Activated T-cell treated with anti-CD3 and anti-CD28 coated beads, Interleukin-2, amount 50 U/mL, for 72 hours (primary cell): ENCODE measurements around the gene SMTNL1. TPM values are rescaled to one million over a fixed set of nuclear protein-coding genes. Genes with fewer than 3 reads are reported as not detected.
A peak's percentile ranks its signal among the peaks of the same experiment; 100 is the strongest.

Source experiments
- ATAC-seq, 2 donors: fragments of 150-1000 bp; cut with Tn5 transposase; replicated peaks in 1 of 2; 2 replicates each; pipeline ENCODE4 v1.10.0; 2021; ENCODE audit warnings: moderate library complexity in 2 of 2, mild to moderate bottlenecking in 1 of 2
- DNase-seq, 2 donors: peaks; one replicate each; pipeline ENCODE4 v3.0.0; 2021 to 2022; ENCODE audit warnings: mixed read lengths in 1 of 2
- H3K27ac Mint-ChIP-seq: one replicate; pipeline ENCODE4 v1.8.0; 2022; ENCODE audit warnings: mild to moderate bottlenecking, moderate library complexity, mixed read lengths
- H3K27me3 Mint-ChIP-seq: one replicate; pipeline ENCODE4 v1.8.0; 2022; ENCODE audit warnings: low read depth, mixed read lengths
- H3K36me3 Mint-ChIP-seq, 2 donors: one replicate each; pipeline ENCODE4 v1.8.0; 2022; ENCODE audit warnings: mixed read lengths in 2 of 2, mild to moderate bottlenecking in 1 of 2; ENCODE audit not compliant: insufficient read depth in 2 of 2
- H3K4me1 Mint-ChIP-seq: one replicate; pipeline ENCODE4 v1.8.0; 2022; ENCODE audit warnings: low read depth, mixed read lengths
- H3K4me3 Mint-ChIP-seq, 2 donors: one replicate each; pipeline ENCODE4 v1.8.0; 2022; ENCODE audit warnings: mild to moderate bottlenecking in 2 of 2, mixed read lengths in 2 of 2, moderate library complexity in 2 of 2
- H3K9me3 Mint-ChIP-seq, 2 donors: one replicate each; pipeline ENCODE4 v1.8.0; 2022; ENCODE audit warnings: mixed read lengths in 2 of 2
- total RNA-seq, 2 donors: library from RNA; stranded (reverse); gene quantifications; one replicate each; pipeline ENCODE4 v1.2.3, GENCODE V29; 2022

SMTNL1 gene
- total RNA-seq, 2 donors from 2014 or later: not detected

- Mint-ChIP-seq H3K27me3 (no peaks in the 10 kb centered on the region), H3K4me1 (peaks cover 7% of the 10 kb centered on the region), H3K36me3 (peaks cover 0 to 4% of the 10 kb centered on the region in 2 donors), H3K9me3 (no peaks in the 10 kb centered on the region), H3K4me3 (no peak overlapping the region), H3K27ac (no peak overlapping the region)
- DNase-seq: no peak
- ATAC-seq: no peak
These were observed 5.2 kb downstream of the SMTNL1 start for GRCh38 chr11:57542582-57542981.

GRCh38 chr11:57543593-57543992 lies 6.2 kb downstream of the SMTNL1 start:
- no peak for DNase-seq
- ATAC-seq: no peak
- no peaks in the 10 kb centered on the region for H3K27me3 Mint-ChIP-seq
- no peaks in the 10 kb centered on the region for H3K9me3 Mint-ChIP-seq
- H3K36me3 Mint-ChIP-seq: peaks cover under 1 to 4% of the 10 kb centered on the region in 2 donors
- no peak overlapping the region for H3K27ac Mint-ChIP-seq
- H3K4me3 Mint-ChIP-seq: no peak overlapping the region
- peaks cover 13% of the 10 kb centered on the region for H3K4me1 Mint-ChIP-seq

- Mint-ChIP-seq H3K27ac (no peak overlapping the region), H3K36me3 (peaks cover 2 to 4% of the 10 kb centered on the region in 2 donors), H3K4me3 (no peak overlapping the region), H3K27me3 (no peaks in the 10 kb centered on the region), H3K9me3 (no peaks in the 10 kb centered on the region), H3K4me1 (peaks cover 13% of the 10 kb centered on the region)
- DNase-seq: no peak
- no peak for ATAC-seq
These were observed 7.2 kb downstream of the SMTNL1 start for GRCh38 chr11:57544566-57544965.

GRCh38 chr11:57545883-57546282 lies 8.5 kb downstream of the SMTNL1 start:
- Mint-ChIP-seq H3K4me1 (peaks cover 13% of the 10 kb centered on the region), H3K27me3 (no peaks in the 10 kb centered on the region)

GRCh38 chr11:57546451-57546850 lies 9.1 kb downstream of the SMTNL1 start:
- no peak for ATAC-seq
- DNase-seq: no peak
- Mint-ChIP-seq H3K27me3 (no peaks in the 10 kb centered on the region), H3K4me3 (no peak overlapping the region), H3K9me3 (no peaks in the 10 kb centered on the region), H3K4me1 (peaks cover 13% of the 10 kb centered on the region), H3K36me3 (peaks cover 2 to 5% of the 10 kb centered on the region in 2 donors), H3K27ac (no peak overlapping the region)

More at GRCh38 chr11:57545883-57546282, 8.5 kb downstream of the SMTNL1 start:
- peaks cover 2 to 5% of the 10 kb centered on the region in 2 donors for H3K36me3 Mint-ChIP-seq
- no peak for ATAC-seq
- H3K9me3 Mint-ChIP-seq: no peaks in the 10 kb centered on the region
- no peak for DNase-seq
- H3K4me3 Mint-ChIP-seq: no peak overlapping the region
- no peak overlapping the region for H3K27ac Mint-ChIP-seq

- peak in 1 of 2 donors; percentile 16 for DNase-seq
- Mint-ChIP-seq H3K4me3 (peak overlapping the region in 1 of 2 donors; percentile 52), H3K4me1 (peaks cover 13% of the 10 kb centered on the region), H3K36me3 (peaks cover 2 to 5% of the 10 kb centered on the region in 2 donors), H3K27ac (peak overlapping the region; percentile 88), H3K27me3 (no peaks in the 10 kb centered on the region), H3K9me3 (no peaks in the 10 kb centered on the region)
- peak; percentile 51 to 64 for ATAC-seq
These were observed 9.6 kb downstream of the SMTNL1 start for GRCh38 chr11:57546869-57547475.

GRCh38 chr11:57547854-57548377 lies 10.5 kb downstream of the SMTNL1 start:
- Mint-ChIP-seq H3K4me3 (no peak overlapping the region), H3K27ac (peak overlapping the region; percentile 9), H3K4me1 (peaks cover 13% of the 10 kb centered on the region), H3K36me3 (peaks cover 3 to 8% of the 10 kb centered on the region in 2 donors), H3K27me3 (no peaks in the 10 kb centered on the region), H3K9me3 (no peaks in the 10 kb centered on the region)
- DNase-seq (no peak), ATAC-seq (peak; percentile 43 to 75)

GRCh38 chr11:57549983-57550382 lies 12.6 kb downstream of the SMTNL1 start:
- Mint-ChIP-seq H3K9me3 (no peaks in the 10 kb centered on the region), H3K4me3 (no peak overlapping the region), H3K27ac (no peak overlapping the region), H3K4me1 (peaks cover 13% of the 10 kb centered on the region), H3K36me3 (peaks cover 6 to 10% of the 10 kb centered on the region in 2 donors), H3K27me3 (no peaks in the 10 kb centered on the region)
- DNase-seq (no peak), ATAC-seq (no peak)

GRCh38 chr11:57551941-57552340 lies 14.5 kb downstream of the SMTNL1 start:
- no peak for ATAC-seq
- peaks cover 6 to 15% of the 10 kb centered on the region in 2 donors for H3K36me3 Mint-ChIP-seq
- peaks cover 12% of the 10 kb centered on the region for H3K4me1 Mint-ChIP-seq
- no peaks in the 10 kb centered on the region for H3K9me3 Mint-ChIP-seq
- no peak overlapping the region for H3K27ac Mint-ChIP-seq
- no peaks in the 10 kb centered on the region for H3K27me3 Mint-ChIP-seq
- no peak for DNase-seq
- H3K4me3 Mint-ChIP-seq: no peak overlapping the region

- H3K4me1 Mint-ChIP-seq: peaks cover 7% of the 10 kb centered on the region
- no peak for DNase-seq
These were observed 15.1 kb downstream of the SMTNL1 start for GRCh38 chr11:57552479-57552878.

GRCh38 chr11:57555393-57555792 lies 18.0 kb downstream of the SMTNL1 start:
- Mint-ChIP-seq H3K27ac (no peak overlapping the region), H3K4me1 (no peaks in the 10 kb centered on the region), H3K4me3 (no peak overlapping the region), H3K36me3 (peaks cover 3 to 21% of the 10 kb centered on the region in 2 donors), H3K9me3 (no peaks in the 10 kb centered on the region), H3K27me3 (no peaks in the 10 kb centered on the region)
- no peak for ATAC-seq
- DNase-seq: no peak

More at GRCh38 chr11:57552479-57552878, 15.1 kb downstream of the SMTNL1 start:
- Mint-ChIP-seq H3K36me3 (peaks cover 3 to 20% of the 10 kb centered on the region in 2 donors), H3K27ac (no peak overlapping the region), H3K9me3 (no peaks in the 10 kb centered on the region), H3K4me3 (no peak overlapping the region), H3K27me3 (no peaks in the 10 kb centered on the region)
- ATAC-seq: no peak

GRCh38 chr11:57556041-57556440 lies 18.6 kb downstream of the SMTNL1 start:
- H3K27ac Mint-ChIP-seq: no peak overlapping the region
- H3K4me1 Mint-ChIP-seq: peaks cover 3% of the 10 kb centered on the region
- DNase-seq (no peak), ATAC-seq (no peak)
- H3K9me3 Mint-ChIP-seq: no peaks in the 10 kb centered on the region
- H3K27me3 Mint-ChIP-seq: no peaks in the 10 kb centered on the region
- H3K36me3 Mint-ChIP-seq: peaks cover 3 to 22% of the 10 kb centered on the region in 2 donors
- no peak overlapping the region for H3K4me3 Mint-ChIP-seq

- Mint-ChIP-seq H3K36me3 (peaks cover 4 to 28% of the 10 kb centered on the region in 2 donors), H3K4me3 (no peak overlapping the region), H3K27me3 (no peaks in the 10 kb centered on the region), H3K9me3 (no peaks in the 10 kb centered on the region), H3K27ac (no peak overlapping the region), H3K4me1 (peaks cover 40% of the 10 kb centered on the region)
- no peak for ATAC-seq
- DNase-seq: no peak
These were observed 22.8 kb downstream of the SMTNL1 start for GRCh38 chr11:57560146-57560545.

- no peaks in the 10 kb centered on the region for H3K27me3 Mint-ChIP-seq
- H3K4me3 Mint-ChIP-seq: peak overlapping the region in 1 of 2 donors; percentile 38
- ATAC-seq (no peak), DNase-seq (no peak)
- H3K9me3 Mint-ChIP-seq: no peaks in the 10 kb centered on the region
- H3K36me3 Mint-ChIP-seq: peaks cover 12 to 27% of the 10 kb centered on the region in 2 donors
- H3K27ac Mint-ChIP-seq: peak overlapping the region; percentile 100
- H3K4me1 Mint-ChIP-seq: peaks cover 56% of the 10 kb centered on the region
These were observed 25.2 kb downstream of the SMTNL1 start for GRCh38 chr11:57562596-57562995.
